Measurements from ENCODE around the gene DTHD1.

- TF ChIP-seq EZH2 (IDR thresholded peaks at IDR 0.05; ENCODE audit: borderline replicate concordance, low read depth, low read length, severe bottlenecking) (no peak), CTCF (IDR thresholded peaks at IDR 0.05; ENCODE audit: borderline replicate concordance, extremely low read depth, low read length, poor library complexity, severe bottlenecking) (no peak)
Measured at GRCh38 chr4:36391411-36391810, 110.0 kb downstream of the DTHD1 start.
